Measurements from ENCODE around the gene GPR161. TPM values are rescaled to one million over a fixed set of nuclear protein-coding genes. Genes with fewer than 3 reads are reported as not detected.

The GPR161 gene
- total and polyA plus RNA-seq, 9 of the 15 experiments (the other 6 are each of a cell fraction or from before 2014, with no cell fraction given), result 0.15 to 2.4 (median 0.76) TPM

DNA sequence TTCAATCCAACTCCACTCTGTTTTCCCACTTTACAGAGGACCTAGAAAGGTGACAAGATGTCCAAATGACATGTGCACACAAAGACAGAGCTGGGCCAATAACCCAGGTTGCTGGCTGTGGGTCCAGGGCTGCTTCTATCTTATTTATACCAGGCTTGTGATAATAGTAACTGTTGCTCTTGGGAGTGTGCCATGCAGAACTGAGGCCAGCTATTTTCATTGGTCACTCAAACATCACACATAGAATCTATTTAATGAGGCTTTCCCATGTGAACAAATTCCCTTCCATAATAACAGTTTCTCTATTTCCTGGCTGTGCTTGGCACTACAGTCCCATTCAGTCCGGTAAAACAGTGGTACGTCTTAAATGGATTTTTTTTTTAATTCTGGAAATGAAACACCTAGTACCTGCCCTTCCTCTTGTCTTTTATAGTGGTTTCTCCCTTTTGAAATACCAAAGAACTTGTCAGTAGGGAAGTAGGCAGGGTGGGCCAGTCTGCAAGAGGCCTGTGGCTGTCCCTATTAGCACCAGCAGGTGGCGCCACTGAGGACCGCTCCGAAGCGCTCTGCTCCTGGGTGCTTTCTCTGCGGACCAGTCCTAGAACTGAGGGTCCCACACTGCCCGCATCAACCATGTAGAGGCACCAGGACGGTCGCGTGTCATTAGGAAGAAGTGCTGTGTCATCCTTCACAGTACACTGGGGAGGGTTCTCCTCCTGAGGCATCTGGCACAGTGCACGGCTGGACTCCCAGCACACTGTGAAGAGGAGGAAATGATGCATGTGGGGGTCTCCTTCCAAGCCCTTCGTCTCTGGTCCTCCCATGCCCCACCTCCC, 52.1 kb downstream of the GPR161 start (continued):
- TF ChIP-seq, protein P1, sequence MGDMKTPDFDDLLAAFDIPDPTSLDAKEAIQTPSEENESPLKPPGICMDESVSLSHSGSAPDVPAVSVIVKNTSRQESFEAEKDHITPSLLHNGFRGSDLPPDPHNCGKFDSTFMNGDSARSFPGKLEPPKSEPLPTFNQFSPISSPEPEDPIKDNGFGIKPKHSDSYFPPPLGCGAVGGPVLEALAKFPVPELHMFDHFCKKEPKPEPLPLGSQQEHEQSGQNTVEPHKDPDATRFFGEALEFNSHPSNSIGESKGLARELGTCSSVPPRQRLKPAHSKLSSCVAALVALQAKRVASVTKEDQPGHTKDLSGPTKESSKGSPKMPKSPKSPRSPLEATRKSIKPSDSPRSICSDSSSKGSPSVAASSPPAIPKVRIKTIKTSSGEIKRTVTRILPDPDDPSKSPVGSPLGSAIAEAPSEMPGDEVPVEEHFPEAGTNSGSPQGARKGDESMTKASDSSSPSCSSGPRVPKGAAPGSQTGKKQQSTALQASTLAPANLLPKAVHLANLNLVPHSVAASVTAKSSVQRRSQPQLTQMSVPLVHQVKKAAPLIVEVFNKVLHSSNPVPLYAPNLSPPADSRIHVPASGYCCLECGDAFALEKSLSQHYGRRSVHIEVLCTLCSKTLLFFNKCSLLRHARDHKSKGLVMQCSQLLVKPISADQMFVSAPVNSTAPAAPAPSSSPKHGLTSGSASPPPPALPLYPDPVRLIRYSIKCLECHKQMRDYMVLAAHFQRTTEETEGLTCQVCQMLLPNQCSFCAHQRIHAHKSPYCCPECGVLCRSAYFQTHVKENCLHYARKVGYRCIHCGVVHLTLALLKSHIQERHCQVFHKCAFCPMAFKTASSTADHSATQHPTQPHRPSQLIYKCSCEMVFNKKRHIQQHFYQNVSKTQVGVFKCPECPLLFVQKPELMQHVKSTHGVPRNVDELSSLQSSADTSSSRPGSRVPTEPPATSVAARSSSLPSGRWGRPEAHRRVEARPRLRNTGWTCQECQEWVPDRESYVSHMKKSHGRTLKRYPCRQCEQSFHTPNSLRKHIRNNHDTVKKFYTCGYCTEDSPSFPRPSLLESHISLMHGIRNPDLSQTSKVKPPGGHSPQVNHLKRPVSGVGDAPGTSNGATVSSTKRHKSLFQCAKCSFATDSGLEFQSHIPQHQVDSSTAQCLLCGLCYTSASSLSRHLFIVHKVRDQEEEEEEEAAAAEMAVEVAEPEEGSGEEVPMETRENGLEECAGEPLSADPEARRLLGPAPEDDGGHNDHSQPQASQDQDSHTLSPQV (IDR thresholded peaks at IDR 0.05), result no peak
- TF ChIP-seq RBBP5 (IDR thresholded peaks at IDR 0.05; ENCODE audit: borderline replicate concordance, insufficient read depth, low read length, poor library complexity, severe bottlenecking), result no peak
- TF ChIP-seq RBM34 (IDR thresholded peaks at IDR 0.05; ENCODE audit: borderline replicate concordance, insufficient read depth, low read length), result no peak
- TF ChIP-seq ZNF184 (CRISPR knock-in tag; IDR thresholded peaks at IDR 0.05), result no peak
- TF ChIP-seq POLR2G (IDR thresholded peaks at IDR 0.05; ENCODE audit: low read depth, low read length), result no peak
- TF ChIP-seq ELF1 (tag; IDR thresholded peaks at IDR 0.05), result no peak
- peak; percentile 81 for TF ChIP-seq XRCC5 (IDR thresholded peaks at IDR 0.05; ENCODE audit: low read depth, low read length)
- TF ChIP-seq, protein P2, sequence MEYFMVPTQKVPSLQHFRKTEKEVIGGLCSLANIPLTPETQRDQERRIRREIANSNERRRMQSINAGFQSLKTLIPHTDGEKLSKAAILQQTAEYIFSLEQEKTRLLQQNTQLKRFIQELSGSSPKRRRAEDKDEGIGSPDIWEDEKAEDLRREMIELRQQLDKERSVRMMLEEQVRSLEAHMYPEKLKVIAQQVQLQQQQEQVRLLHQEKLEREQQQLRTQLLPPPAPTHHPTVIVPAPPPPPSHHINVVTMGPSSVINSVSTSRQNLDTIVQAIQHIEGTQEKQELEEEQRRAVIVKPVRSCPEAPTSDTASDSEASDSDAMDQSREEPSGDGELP (CRISPR knock-in tag; IDR thresholded peaks at IDR 0.05; ENCODE audit: borderline replicate concordance), result no peak; the same call in 1 of the 2 replicates
- TF ChIP-seq NCOA1 (IDR thresholded peaks at IDR 0.05; ENCODE audit: low read depth), result no peak
- no peak for TF ChIP-seq GATAD2A (IDR thresholded peaks at IDR 0.05)
- TF ChIP-seq CAMTA2 (CRISPR knock-in tag; conservative IDR thresholded peaks at IDR 0.05), result no peak
- no peak for TF ChIP-seq CHCHD3 (CRISPR knock-in tag; IDR thresholded peaks at IDR 0.05)
- TF ChIP-seq, protein P3, sequence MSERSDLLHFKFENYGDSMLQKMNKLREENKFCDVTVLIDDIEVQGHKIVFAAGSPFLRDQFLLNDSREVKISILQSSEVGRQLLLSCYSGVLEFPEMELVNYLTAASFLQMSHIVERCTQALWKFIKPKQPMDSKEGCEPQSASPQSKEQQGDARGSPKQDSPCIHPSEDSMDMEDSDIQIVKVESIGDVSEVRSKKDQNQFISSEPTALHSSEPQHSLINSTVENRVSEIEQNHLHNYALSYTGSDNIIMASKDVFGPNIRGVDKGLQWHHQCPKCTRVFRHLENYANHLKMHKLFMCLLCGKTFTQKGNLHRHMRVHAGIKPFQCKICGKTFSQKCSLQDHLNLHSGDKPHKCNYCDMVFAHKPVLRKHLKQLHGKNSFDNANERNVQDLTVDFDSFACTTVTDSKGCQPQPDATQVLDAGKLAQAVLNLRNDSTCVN (CRISPR knock-in tag; IDR thresholded peaks at IDR 0.05), result 0 out of 2 replicates have a peak, but pooled peaks have one; percentile 81
- TF ChIP-seq EP400 (IDR thresholded peaks at IDR 0.05), result no peak
- no peak for TF ChIP-seq ZNF644 (tag; IDR thresholded peaks at IDR 0.05; ENCODE audit: low read depth)
- TF ChIP-seq FIP1L1 (IDR thresholded peaks at IDR 0.05; ENCODE audit: low read depth, low read length, poor library complexity, severe bottlenecking), result no peak
- no peak for TF ChIP-seq KHSRP (IDR thresholded peaks at IDR 0.05)

Measured in K562 (cell line).